ENCODE data around the gene CFAP77.

CFAP77 gene

GRCh38 chr9:132461281-132461896 is 51.4 kb downstream of the CFAP77 start:
- no peak for TF ChIP-seq CTCF (conservative IDR thresholded peaks at IDR 0.05; ENCODE audit: low read depth)
- CTCF ChIA-PET: interaction anchor here (0.7 kb wide), 1 partner anchor 31 kb away, joined by 3 read pairs; no protein-coding TSS in a partner anchor
- POLR2A ChIA-PET (ENCODE audit: low non-redundant PET): no interaction called here
- H3K27ac ChIP-seq: no peak overlapping the region
- DNase-seq (ENCODE audit: low spot score): no peak

GRCh38 chr9:132461971-132462370 is 52.0 kb downstream of the CFAP77 start:
- H3K27ac ChIP-seq: no peak overlapping the region
- CTCF ChIA-PET: interaction anchor here (0.7 kb wide), 1 partner anchor 32 kb away, joined by 3 read pairs; no protein-coding TSS in a partner anchor
- no peak for DNase-seq (ENCODE audit: low spot score)
- no peak for TF ChIP-seq CTCF (conservative IDR thresholded peaks at IDR 0.05; ENCODE audit: low read depth)
- POLR2A ChIA-PET (ENCODE audit: low non-redundant PET): no interaction called here

- ChIA-PET POLR2A (ENCODE audit: low non-redundant PET) (no interaction called here), CTCF (no interaction called here)
- no peak for TF ChIP-seq CTCF (conservative IDR thresholded peaks at IDR 0.05; ENCODE audit: low read depth)
- no peak overlapping the region for H3K27ac ChIP-seq
- DNase-seq (ENCODE audit: low spot score): no peak
Observed at GRCh38 chr9:132464547-132464946, 54.5 kb downstream of the CFAP77 start.

- H3K27ac ChIP-seq: no peak overlapping the region
- TF ChIP-seq CTCF (conservative IDR thresholded peaks at IDR 0.05; ENCODE audit: low read depth): no peak
- CTCF ChIA-PET: interaction anchor here (0.7 to 0.8 kb wide), 2 partner anchors 11 to 52 kb away, joined by 3 to 4 read pairs; no protein-coding TSS in a partner anchor
- POLR2A ChIA-PET (ENCODE audit: low non-redundant PET): no interaction called here
- no peak for DNase-seq (ENCODE audit: low spot score)
Observed at GRCh38 chr9:132465131-132465635, 55.2 kb downstream of the CFAP77 start.

- no peak for DNase-seq (ENCODE audit: low spot score)
- no peak for TF ChIP-seq CTCF (conservative IDR thresholded peaks at IDR 0.05; ENCODE audit: low read depth)
- ChIA-PET POLR2A (ENCODE audit: low non-redundant PET) (no interaction called here), CTCF (interaction anchor here (0.5 kb wide), 1 partner anchor 38 kb away, joined by 3 read pairs; no protein-coding TSS in a partner anchor)
- no peak overlapping the region for H3K27ac ChIP-seq
Observed at GRCh38 chr9:132472199-132472598, 62.2 kb downstream of the CFAP77 start.

GRCh38 chr9:132472599-132472998 is 62.6 kb downstream of the CFAP77 start:
- DNase-seq (ENCODE audit: low spot score): no peak
- ChIA-PET POLR2A (ENCODE audit: low non-redundant PET) (interaction anchor here (0.8 kb wide), 1 partner anchor 14 kb away, joined by 3 read pairs; no protein-coding TSS in a partner anchor), CTCF (interaction anchor here (0.5 to 0.7 kb wide), 2 partner anchors 38 to 1122 kb away, joined by 3 read pairs; no protein-coding TSS in a partner anchor)
- TF ChIP-seq CTCF (conservative IDR thresholded peaks at IDR 0.05; ENCODE audit: low read depth): no peak
- H3K27ac ChIP-seq: no peak overlapping the region

All from RWPE1 (cell line).